HepG2 (cell line): ENCODE results near the gene HSP90AB1. TPM values are rescaled to one million over a fixed set of nuclear protein-coding genes. Genes with fewer than 3 reads are reported as not detected.

Source experiments
- EP300 ChIP-seq, 3 experiments: sonication (generic) in 1 of 3; formaldehyde crosslinking in 1 of 3; IDR thresholded peaks; 2 replicates each; pipeline versions ENCODE4 v1.5.1 to v1.6.1; 2011 to 2020; ENCODE audit warnings: low read depth in 2 of 3, low read length in 2 of 3, borderline replicate concordance in 1 of 3, improper control_type of control experiment in 1 of 3, mild to moderate bottlenecking in 1 of 3, missing genetic modification reagents in 1 of 3, moderate library complexity in 1 of 3
- FOSL2 ChIP-seq: sonication (generic); formaldehyde crosslinking; IDR thresholded peaks from 2 replicates; pipeline ENCODE4 v1.4.0; 2020; ENCODE audit warnings: missing genetic modification reagents
- FOXJ3 ChIP-seq: sonication (generic); formaldehyde crosslinking; IDR thresholded peaks from 2 replicates; pipeline ENCODE4 v1.4.0; 2020; ENCODE audit warnings: missing genetic modification reagents, mild to moderate bottlenecking, borderline replicate concordance
- HDAC6 ChIP-seq: fragments of 200-600 bp; sonication (generic); IDR thresholded peaks from 2 replicates; pipeline ENCODE4 v1.7.0; 2017; ENCODE audit warnings: mild to moderate bottlenecking, antibody characterized with exemption, low read length, low read depth
- HOXA5 ChIP-seq: sonication (generic); formaldehyde crosslinking; IDR thresholded peaks from 2 replicates; pipeline ENCODE4 v1.4.0; 2020; ENCODE audit warnings: missing genetic modification reagents
- KDM2A ChIP-seq: sonication (generic); formaldehyde crosslinking; IDR thresholded peaks from 2 replicates; pipeline ENCODE4 v1.4.0; 2020; ENCODE audit warnings: low read depth, missing genetic modification reagents, borderline replicate concordance
- NFKBIZ ChIP-seq: IDR thresholded peaks from 2 replicates; pipeline ENCODE4 v1.6.1; 2018; ENCODE audit warnings: missing genetic modification reagents, missing compliant biosample characterization
- PAWR ChIP-seq: sonication (generic); formaldehyde crosslinking; IDR thresholded peaks from 2 replicates; pipeline ENCODE4 v1.4.0; 2020; ENCODE audit warnings: missing genetic modification reagents, mild to moderate bottlenecking, borderline replicate concordance
- SIX4 ChIP-seq: sonication (generic); formaldehyde crosslinking; IDR thresholded peaks from 2 replicates; pipeline ENCODE4 v1.4.0; 2020; ENCODE audit warnings: missing genetic modification reagents
- ZBTB4 ChIP-seq: sonication (generic); formaldehyde crosslinking; IDR thresholded peaks from 2 replicates; pipeline ENCODE4 v1.4.0; 2020; ENCODE audit warnings: missing genetic modification reagents, mild to moderate bottlenecking, borderline replicate concordance
- ZNF101 ChIP-seq: sonication (generic); formaldehyde crosslinking; IDR thresholded peaks from 2 replicates; pipeline ENCODE4 v1.4.0; 2020; ENCODE audit warnings: mild to moderate bottlenecking, low read depth, missing genetic modification reagents, borderline replicate concordance
- ZNF224 ChIP-seq: sonication (generic); formaldehyde crosslinking; IDR thresholded peaks from 2 replicates; pipeline ENCODE4 v1.5.0; 2020; ENCODE audit warnings: mild to moderate bottlenecking, missing genetic modification reagents
- ZNF274 ChIP-seq: sonication (generic); formaldehyde crosslinking; IDR thresholded peaks from 2 replicates; pipeline ENCODE4 v1.5.1; 2020; ENCODE audit warnings: mild to moderate bottlenecking, missing genetic modification reagents
- ZNF543 ChIP-seq: sonication (generic); formaldehyde crosslinking; IDR thresholded peaks from 2 replicates; pipeline ENCODE4 v1.4.0; 2020; ENCODE audit warnings: mild to moderate bottlenecking, missing genetic modification reagents
- ZNF562 ChIP-seq: sonication (generic); formaldehyde crosslinking; IDR thresholded peaks from 2 replicates; pipeline ENCODE4 v1.8.0; 2022; ENCODE audit warnings: missing genetic modification reagents, borderline replicate concordance
- ZNF670 ChIP-seq: sonication (generic); formaldehyde crosslinking; IDR thresholded peaks from 2 replicates; pipeline ENCODE4 v1.8.0; 2022; ENCODE audit warnings: mild to moderate bottlenecking, missing genetic modification reagents, borderline replicate concordance
- ZNF768 ChIP-seq: sonication (generic); formaldehyde crosslinking; IDR thresholded peaks from 2 replicates; pipeline ENCODE4 v1.4.0; 2020; ENCODE audit warnings: missing genetic modification reagents
- polyA plus RNA-seq, 8 experiments: library from polyadenylated mRNA; depleted of rRNA in 3 of 8; stranded (reverse) in 7 of 8; unstranded in 1 of 8; fragments of >200 nt; fragmentation: Illumina TruSeq in 4 of 8; extraction: Trizol in 4 of 8; gene quantifications; 2 replicates each; pipeline versions ENCODE4 v1.2.1 to v1.2.3, GENCODE V29; 2011 to 2016; ENCODE audit warnings: low read depth in 4 of 8, missing spikeins in 1 of 8, mixed read lengths in 1 of 8; ENCODE audit not compliant: insufficient read depth in 1 of 8
- total RNA-seq, 5 experiments: library from RNA; depleted of rRNA; stranded (reverse); fragments of >200 nt; fragmentation: Illumina TruSeq; extraction: Trizol; gene quantifications; 2 replicates each; pipeline ENCODE4 v1.2.3, GENCODE V29; 2016; ENCODE audit warnings: low read depth in 1 of 5
- TF ChIP-seq, protein P1 (sequence below): sonication (generic); formaldehyde crosslinking; IDR thresholded peaks from 2 replicates; pipeline ENCODE4 v1.4.0; 2020; ENCODE audit warnings: missing genetic modification reagents
- TF ChIP-seq, protein P2 (sequence below): sonication (generic); formaldehyde crosslinking; conservative IDR thresholded peaks from 2 replicates; pipeline ENCODE4 v1.4.0; 2020; ENCODE audit warnings: missing genetic modification reagents

HSP90AB1 gene
- total and polyA plus RNA-seq, 2 of the 13 experiments (the other 11 are each of a cell fraction or from before 2014, with no cell fraction given): 1,325 to 1,472 TPM

GRCh38 chr6:44257025-44257752, 10.3 kb downstream of the HSP90AB1 start, which contains the start of gene SLC35B2 (continued):
- TF ChIP-seq HDAC6 (no peak), FOSL2 (CRISPR knock-in tag) (peak; percentile 28; the same call in 1 of the 2 replicates), ZNF768 (CRISPR knock-in tag) (no peak; the same call in 1 of the 2 replicates), HOXA5 (peak; percentile 81; the same call in 1 of the 2 replicates), ZNF670 (CRISPR knock-in tag) (peak; percentile 84), FOXJ3 (CRISPR knock-in tag) (no peak; the same call in 1 of the 2 replicates), ZNF562 (no peak), PAWR (CRISPR knock-in tag) (0 out of 2 replicates have a peak, but pooled peaks have one; percentile 19), ZNF543 (CRISPR knock-in tag) (peak; percentile 99), ZNF101 (CRISPR knock-in tag) (no peak), ZNF274 (CRISPR knock-in tag) (peak; percentile 95), SIX4 (no peak; the same call in none of the 2 replicates), ZBTB4 (CRISPR knock-in tag) (0 out of 2 replicates have a peak, but pooled peaks have one; percentile 31), ZNF224 (CRISPR knock-in tag) (0 out of 2 replicates have a peak, but pooled peaks have one; percentile 61), NFKBIZ (CRISPR knock-in tag) (peak; percentile 61; the same call in 1 of the 2 replicates), EP300 (IDR thresholded peaks at IDR 0.05; ENCODE audit: low read depth in 2 of 2, low read length in 2 of 2) (peak in 1 of 2 experiments; percentile 10; a peak in 1 of 4 replicates), EP300 (CRISPR knock-in tag; IDR thresholded peaks at IDR 0.05; ENCODE audit: borderline replicate concordance) (peak; percentile 53; the same call in 1 of the 2 replicates), KDM2A (CRISPR knock-in tag) (peak; percentile 93)
- TF ChIP-seq, protein P1, sequence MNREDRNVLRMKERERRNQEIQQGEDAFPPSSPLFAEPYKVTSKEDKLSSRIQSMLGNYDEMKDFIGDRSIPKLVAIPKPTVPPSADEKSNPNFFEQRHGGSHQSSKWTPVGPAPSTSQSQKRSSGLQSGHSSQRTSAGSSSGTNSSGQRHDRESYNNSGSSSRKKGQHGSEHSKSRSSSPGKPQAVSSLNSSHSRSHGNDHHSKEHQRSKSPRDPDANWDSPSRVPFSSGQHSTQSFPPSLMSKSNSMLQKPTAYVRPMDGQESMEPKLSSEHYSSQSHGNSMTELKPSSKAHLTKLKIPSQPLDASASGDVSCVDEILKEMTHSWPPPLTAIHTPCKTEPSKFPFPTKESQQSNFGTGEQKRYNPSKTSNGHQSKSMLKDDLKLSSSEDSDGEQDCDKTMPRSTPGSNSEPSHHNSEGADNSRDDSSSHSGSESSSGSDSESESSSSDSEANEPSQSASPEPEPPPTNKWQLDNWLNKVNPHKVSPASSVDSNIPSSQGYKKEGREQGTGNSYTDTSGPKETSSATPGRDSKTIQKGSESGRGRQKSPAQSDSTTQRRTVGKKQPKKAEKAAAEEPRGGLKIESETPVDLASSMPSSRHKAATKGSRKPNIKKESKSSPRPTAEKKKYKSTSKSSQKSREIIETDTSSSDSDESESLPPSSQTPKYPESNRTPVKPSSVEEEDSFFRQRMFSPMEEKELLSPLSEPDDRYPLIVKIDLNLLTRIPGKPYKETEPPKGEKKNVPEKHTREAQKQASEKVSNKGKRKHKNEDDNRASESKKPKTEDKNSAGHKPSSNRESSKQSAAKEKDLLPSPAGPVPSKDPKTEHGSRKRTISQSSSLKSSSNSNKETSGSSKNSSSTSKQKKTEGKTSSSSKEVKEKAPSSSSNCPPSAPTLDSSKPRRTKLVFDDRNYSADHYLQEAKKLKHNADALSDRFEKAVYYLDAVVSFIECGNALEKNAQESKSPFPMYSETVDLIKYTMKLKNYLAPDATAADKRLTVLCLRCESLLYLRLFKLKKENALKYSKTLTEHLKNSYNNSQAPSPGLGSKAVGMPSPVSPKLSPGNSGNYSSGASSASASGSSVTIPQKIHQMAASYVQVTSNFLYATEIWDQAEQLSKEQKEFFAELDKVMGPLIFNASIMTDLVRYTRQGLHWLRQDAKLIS (CRISPR knock-in tag): peak; percentile 60; the same call in 1 of the 2 replicates
- TF ChIP-seq, protein P2, sequence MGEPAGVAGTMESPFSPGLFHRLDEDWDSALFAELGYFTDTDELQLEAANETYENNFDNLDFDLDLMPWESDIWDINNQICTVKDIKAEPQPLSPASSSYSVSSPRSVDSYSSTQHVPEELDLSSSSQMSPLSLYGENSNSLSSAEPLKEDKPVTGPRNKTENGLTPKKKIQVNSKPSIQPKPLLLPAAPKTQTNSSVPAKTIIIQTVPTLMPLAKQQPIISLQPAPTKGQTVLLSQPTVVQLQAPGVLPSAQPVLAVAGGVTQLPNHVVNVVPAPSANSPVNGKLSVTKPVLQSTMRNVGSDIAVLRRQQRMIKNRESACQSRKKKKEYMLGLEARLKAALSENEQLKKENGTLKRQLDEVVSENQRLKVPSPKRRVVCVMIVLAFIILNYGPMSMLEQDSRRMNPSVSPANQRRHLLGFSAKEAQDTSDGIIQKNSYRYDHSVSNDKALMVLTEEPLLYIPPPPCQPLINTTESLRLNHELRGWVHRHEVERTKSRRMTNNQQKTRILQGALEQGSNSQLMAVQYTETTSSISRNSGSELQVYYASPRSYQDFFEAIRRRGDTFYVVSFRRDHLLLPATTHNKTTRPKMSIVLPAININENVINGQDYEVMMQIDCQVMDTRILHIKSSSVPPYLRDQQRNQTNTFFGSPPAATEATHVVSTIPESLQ: 0 out of 2 replicates have a peak, but pooled peaks have one; percentile 28
